Measurements from ENCODE around the gene SAT2.
A peak's percentile ranks its signal among the peaks of the same experiment; 100 is the strongest.
"Not testable (repeated sequence)": the region's sequence is repeated elsewhere in the genome, so short reads cannot be mapped to it uniquely, and the experiment has no call there.

SAT2 gene

DNA sequence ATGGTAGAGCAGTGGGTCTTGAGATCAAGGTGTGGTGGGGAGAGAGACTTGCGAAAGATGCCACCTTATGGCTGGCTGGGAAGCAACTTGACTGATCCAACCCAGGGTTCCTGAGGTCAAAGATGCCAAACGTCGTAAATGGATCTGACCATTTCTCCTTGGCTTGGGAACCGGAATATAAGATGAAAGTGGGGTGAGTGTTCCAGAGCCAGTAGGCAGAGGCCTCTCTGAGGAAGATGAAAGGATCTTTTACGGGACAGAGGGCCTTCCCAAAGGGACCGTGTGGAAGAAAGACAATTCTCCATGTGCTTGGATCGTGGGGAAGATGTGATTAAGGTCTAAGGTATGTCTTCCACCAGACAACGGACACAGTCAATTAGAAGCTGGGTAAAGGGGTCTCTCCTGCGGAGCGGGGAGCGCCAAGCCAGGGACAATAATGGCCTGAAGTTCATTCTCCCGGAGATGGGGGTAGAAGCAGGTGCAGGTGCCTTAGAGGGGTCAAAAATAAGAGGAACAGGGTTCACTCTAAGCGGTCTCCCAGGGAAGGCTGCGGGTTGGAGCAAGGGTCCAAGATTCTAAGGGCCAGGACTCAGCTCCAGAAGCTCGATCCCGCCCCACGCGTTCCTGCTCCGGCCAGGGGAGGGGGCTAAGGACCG is 13.7 kb downstream of the SAT2 start:
- Histone ChIP-seq H3K9me3 (ENCODE audit: severe bottlenecking) (no peaks in the 10 kb centered on the region), H3K27me3 (ENCODE audit: insufficient read depth, poor library complexity, severe bottlenecking) (no peaks in the 10 kb centered on the region), H3K36me3 (ENCODE audit: low read depth) (peaks cover 37% of the 10 kb centered on the region), H3K4me1 (ENCODE audit: insufficient read depth, poor library complexity, severe bottlenecking) (peaks cover 16% of the 10 kb centered on the region), H3K27ac (ENCODE audit: poor library complexity, severe bottlenecking) (peak overlapping the region; percentile 77), H3K4me3 (ENCODE audit: severe bottlenecking) (peak overlapping the region; percentile 87)
- DNase-seq (ENCODE audit: low spot score) (no peak), ATAC-seq (ENCODE audit: low read depth) (peak; percentile 19; the same call in 2 of the 3 replicates)
- TF ChIP-seq, protein P1, sequence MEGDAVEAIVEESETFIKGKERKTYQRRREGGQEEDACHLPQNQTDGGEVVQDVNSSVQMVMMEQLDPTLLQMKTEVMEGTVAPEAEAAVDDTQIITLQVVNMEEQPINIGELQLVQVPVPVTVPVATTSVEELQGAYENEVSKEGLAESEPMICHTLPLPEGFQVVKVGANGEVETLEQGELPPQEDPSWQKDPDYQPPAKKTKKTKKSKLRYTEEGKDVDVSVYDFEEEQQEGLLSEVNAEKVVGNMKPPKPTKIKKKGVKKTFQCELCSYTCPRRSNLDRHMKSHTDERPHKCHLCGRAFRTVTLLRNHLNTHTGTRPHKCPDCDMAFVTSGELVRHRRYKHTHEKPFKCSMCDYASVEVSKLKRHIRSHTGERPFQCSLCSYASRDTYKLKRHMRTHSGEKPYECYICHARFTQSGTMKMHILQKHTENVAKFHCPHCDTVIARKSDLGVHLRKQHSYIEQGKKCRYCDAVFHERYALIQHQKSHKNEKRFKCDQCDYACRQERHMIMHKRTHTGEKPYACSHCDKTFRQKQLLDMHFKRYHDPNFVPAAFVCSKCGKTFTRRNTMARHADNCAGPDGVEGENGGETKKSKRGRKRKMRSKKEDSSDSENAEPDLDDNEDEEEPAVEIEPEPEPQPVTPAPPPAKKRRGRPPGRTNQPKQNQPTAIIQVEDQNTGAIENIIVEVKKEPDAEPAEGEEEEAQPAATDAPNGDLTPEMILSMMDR (IDR thresholded peaks at IDR 0.05; ENCODE audit: poor library complexity, severe bottlenecking): no peak

- Histone ChIP-seq H3K27me3 (ENCODE audit: insufficient read depth, poor library complexity, severe bottlenecking) (no peaks in the 10 kb centered on the region), H3K4me1 (ENCODE audit: insufficient read depth, poor library complexity, severe bottlenecking) (peaks cover 16% of the 10 kb centered on the region), H3K9me3 (ENCODE audit: severe bottlenecking) (no peaks in the 10 kb centered on the region), H3K27ac (ENCODE audit: poor library complexity, severe bottlenecking) (no peak overlapping the region), H3K36me3 (ENCODE audit: low read depth) (peaks cover 47% of the 10 kb centered on the region), H3K4me3 (ENCODE audit: severe bottlenecking) (no peak overlapping the region)
- DNase-seq (ENCODE audit: low spot score): no peak
- TF ChIP-seq, protein P1 (IDR thresholded peaks at IDR 0.05; ENCODE audit: poor library complexity, severe bottlenecking): no peak
- no peak for ATAC-seq (ENCODE audit: low read depth)
These were observed 15.4 kb downstream of the SAT2 start for GRCh38 chr17:7612294-7612640.

- H3K4me3 ChIP-seq (ENCODE audit: severe bottlenecking): no peak overlapping the region
- H3K27me3 ChIP-seq (ENCODE audit: insufficient read depth, poor library complexity, severe bottlenecking): no peaks in the 10 kb centered on the region
- H3K4me1 ChIP-seq (ENCODE audit: insufficient read depth, poor library complexity, severe bottlenecking): peaks cover 16% of the 10 kb centered on the region
- ATAC-seq (ENCODE audit: low read depth) (no peak), DNase-seq (ENCODE audit: low spot score) (no peak)
- TF ChIP-seq, protein P1 (IDR thresholded peaks at IDR 0.05; ENCODE audit: poor library complexity, severe bottlenecking): no peak
- no peak overlapping the region for H3K27ac ChIP-seq (ENCODE audit: poor library complexity, severe bottlenecking)
- peaks cover 49% of the 10 kb centered on the region for H3K36me3 ChIP-seq (ENCODE audit: low read depth)
- H3K9me3 ChIP-seq (ENCODE audit: severe bottlenecking): no peaks in the 10 kb centered on the region
These were observed 15.9 kb downstream of the SAT2 start for GRCh38 chr17:7611635-7612293.

DNA sequence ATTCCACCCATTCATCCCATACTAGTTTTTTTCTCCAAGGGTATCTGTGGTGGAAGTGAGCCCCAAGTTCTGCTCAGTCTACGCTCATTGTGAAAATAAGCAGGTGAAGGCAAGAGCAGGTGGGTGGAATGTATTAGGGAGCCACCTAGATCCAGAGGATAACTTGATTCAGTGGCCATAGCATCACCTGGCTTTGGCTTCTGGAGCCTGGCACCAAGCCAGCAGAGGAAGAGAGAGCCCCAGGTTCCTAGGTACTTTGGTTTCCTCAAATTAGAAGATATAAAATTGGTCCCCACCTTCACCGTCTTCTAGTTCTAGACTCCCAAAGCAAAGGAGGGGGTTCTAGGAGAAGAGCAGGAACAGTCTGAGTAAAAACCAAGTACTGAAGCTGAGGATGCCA is 17.0 kb downstream of the SAT2 start:
- no peaks in the 10 kb centered on the region for H3K27me3 ChIP-seq (ENCODE audit: insufficient read depth, poor library complexity, severe bottlenecking)
- H3K36me3 ChIP-seq (ENCODE audit: low read depth): peaks cover 60% of the 10 kb centered on the region
- TF ChIP-seq, protein P1 (IDR thresholded peaks at IDR 0.05; ENCODE audit: poor library complexity, severe bottlenecking): no peak
- no peak overlapping the region for H3K27ac ChIP-seq (ENCODE audit: poor library complexity, severe bottlenecking)
- DNase-seq (ENCODE audit: low spot score) (no peak), ATAC-seq (ENCODE audit: low read depth) (no peak)
- H3K9me3 ChIP-seq (ENCODE audit: severe bottlenecking): no peaks in the 10 kb centered on the region
- no peak overlapping the region for H3K4me3 ChIP-seq (ENCODE audit: severe bottlenecking)
- peaks cover 16% of the 10 kb centered on the region for H3K4me1 ChIP-seq (ENCODE audit: insufficient read depth, poor library complexity, severe bottlenecking)

GRCh38 chr17:7606280-7606679 is 21.3 kb downstream of the SAT2 start:
- TF ChIP-seq, protein P1 (IDR thresholded peaks at IDR 0.05; ENCODE audit: poor library complexity, severe bottlenecking): no peak
- no peak overlapping the region for H3K27ac ChIP-seq (ENCODE audit: poor library complexity, severe bottlenecking)
- DNase-seq (ENCODE audit: low spot score) (no peak), ATAC-seq (ENCODE audit: low read depth) (no peak)
- H3K36me3 ChIP-seq (ENCODE audit: low read depth): peaks cover 81% of the 10 kb centered on the region
- no peaks in the 10 kb centered on the region for H3K27me3 ChIP-seq (ENCODE audit: insufficient read depth, poor library complexity, severe bottlenecking)
- H3K4me3 ChIP-seq (ENCODE audit: severe bottlenecking): no peak overlapping the region
- no peaks in the 10 kb centered on the region for H3K4me1 ChIP-seq (ENCODE audit: insufficient read depth, poor library complexity, severe bottlenecking)
- H3K9me3 ChIP-seq (ENCODE audit: severe bottlenecking): no peaks in the 10 kb centered on the region

DNA sequence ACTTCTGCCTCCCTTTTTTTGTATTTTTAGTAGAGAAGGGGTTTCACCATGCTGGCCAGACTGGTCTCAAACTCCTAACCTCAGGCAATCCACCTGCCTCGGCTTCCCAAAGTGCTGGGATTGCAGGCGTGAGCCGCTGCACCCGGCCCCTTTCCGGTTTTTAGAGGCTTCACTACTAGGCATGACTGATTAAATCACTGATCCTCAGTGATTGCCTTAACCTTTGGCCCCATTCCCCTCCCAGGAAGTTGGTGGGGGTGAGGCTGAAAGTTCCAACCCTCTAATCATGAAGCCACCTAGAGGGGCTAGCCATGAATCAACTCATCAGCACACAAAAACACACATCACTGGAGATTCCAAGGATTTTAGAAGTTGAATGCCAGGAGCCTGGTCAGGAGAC is 30.1 kb downstream of the SAT2 start:
- not testable (repeated sequence) for DNase-seq (ENCODE audit: low spot score); H3K4me3 ChIP-seq (ENCODE audit: severe bottlenecking); H3K4me1 ChIP-seq (ENCODE audit: insufficient read depth, poor library complexity, severe bottlenecking); H3K27me3 ChIP-seq (ENCODE audit: insufficient read depth, poor library complexity, severe bottlenecking); H3K27ac ChIP-seq (ENCODE audit: poor library complexity, severe bottlenecking); ATAC-seq (ENCODE audit: low read depth); H3K9me3 ChIP-seq (ENCODE audit: severe bottlenecking)
- peaks cover 98% of the 10 kb centered on the region for H3K36me3 ChIP-seq (ENCODE audit: low read depth)
